Skin epidermis (tissue), 12 donors: ENCODE measurements around the gene CS.
A peak's percentile ranks its signal among the peaks of the same experiment; 100 is the strongest.

Source experiments
- H3K27ac ChIP-seq, 21 experiments: fragments of 200-600 bp; sonication (generic) in 11 of 21; one replicate each; pipeline ENCODE4 v1.5.0; 2020; ENCODE audit warnings: mild to moderate bottlenecking in 3 of 21, inconsistent platforms in 2 of 21, moderate library complexity in 2 of 21
- H3K4me3 ChIP-seq, 7 experiments: fragments of 200-600 bp; sonication (generic) in 2 of 7; one replicate each; pipeline ENCODE4 v1.5.0; 2020; ENCODE audit warnings: inconsistent platforms in 2 of 7, mild to moderate bottlenecking in 2 of 7, moderate library complexity in 1 of 7

The CS gene

DNA sequence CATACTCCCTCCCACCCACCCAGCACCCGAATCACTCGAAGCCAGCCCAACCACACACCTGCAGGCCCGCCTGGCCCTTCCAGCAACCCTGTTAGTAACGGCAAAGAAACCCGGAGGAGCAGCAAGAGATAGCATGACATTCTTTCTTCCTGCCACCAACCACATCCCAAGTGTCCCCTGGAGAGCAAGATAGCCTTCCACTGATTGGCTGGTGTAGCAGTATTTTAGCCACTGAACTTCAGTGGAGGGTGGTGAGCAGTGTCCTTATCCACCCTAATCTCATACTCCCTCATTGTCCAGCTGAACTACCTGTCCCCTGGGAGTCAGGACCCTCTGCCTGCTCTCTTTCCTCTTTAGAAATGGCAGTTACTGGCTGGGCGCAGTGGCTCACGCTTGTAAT, 71.0 kb downstream of the CS start:
- Histone ChIP-seq H3K4me3 (no peak overlapping the region), H3K27ac (no peak overlapping the region)

DNA sequence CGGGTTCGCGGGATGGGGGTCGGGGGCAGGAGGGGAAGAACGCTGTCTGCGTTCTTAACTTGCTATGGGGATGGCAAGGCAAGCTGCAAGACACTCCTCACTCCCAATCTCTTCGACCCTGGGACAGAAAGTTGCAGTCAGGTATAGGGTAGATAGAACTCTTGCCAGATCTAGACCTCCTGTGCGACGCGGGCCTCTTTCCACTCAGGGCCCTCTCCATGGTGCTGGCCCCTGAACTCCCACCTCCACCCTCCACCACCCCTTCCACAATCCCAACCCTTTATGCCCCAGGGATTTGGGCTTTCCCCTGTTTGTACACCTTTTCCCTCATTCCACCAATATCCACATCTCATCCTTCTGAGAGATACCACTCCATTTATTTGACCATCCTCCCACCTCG, 75.2 kb downstream of the CS start:
- H3K4me3 ChIP-seq = peak overlapping the region; percentile 43 to 64 (median 55)
- peak overlapping the region in 19 of 21 experiments; percentile 6 to 98 (median 84) for H3K27ac ChIP-seq

DNA sequence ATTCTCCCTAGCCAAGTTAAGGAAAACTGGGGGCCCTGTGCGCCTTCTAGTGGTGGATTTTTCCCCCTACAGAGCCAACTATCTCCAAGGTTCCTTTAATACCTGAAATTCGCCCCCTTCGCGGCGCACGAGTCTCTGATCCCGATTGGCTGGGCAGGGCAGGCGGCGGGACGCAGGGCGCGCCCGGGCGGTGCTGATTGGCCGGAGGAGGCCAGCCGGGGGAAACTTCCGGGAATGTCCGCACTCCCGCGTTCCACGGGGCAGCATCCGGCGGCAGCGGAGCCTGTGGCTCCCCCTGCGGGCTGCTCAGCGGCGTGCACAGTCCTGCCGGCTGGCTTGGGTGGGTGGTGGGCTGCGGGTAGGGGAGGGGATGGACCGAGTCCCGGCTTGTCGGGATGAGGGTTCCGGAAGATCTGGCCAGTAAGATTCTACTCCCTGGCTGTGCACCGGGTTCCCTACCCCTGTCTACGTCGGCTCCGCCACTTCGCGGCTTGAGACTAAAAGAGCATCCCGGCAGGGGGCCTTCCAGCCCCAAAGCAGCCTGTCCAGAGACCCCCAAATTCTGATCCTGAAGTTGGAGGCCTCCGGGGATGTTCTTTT, 75.9 kb downstream of the CS start, which contains the start of gene NABP2:
TSS of gene NABP2 (plus strand) at position 241 of the 600 bp plus-strand sequence. CDS start 515 bp downstream, outside the sequence.
- peak within 1 kb of the TSS in 19 of 21 experiments; percentile 6 to 98 (median 90) for H3K27ac ChIP-seq
- peak within 1 kb of the TSS; percentile 43 to 64 (median 55) for H3K4me3 ChIP-seq

DNA sequence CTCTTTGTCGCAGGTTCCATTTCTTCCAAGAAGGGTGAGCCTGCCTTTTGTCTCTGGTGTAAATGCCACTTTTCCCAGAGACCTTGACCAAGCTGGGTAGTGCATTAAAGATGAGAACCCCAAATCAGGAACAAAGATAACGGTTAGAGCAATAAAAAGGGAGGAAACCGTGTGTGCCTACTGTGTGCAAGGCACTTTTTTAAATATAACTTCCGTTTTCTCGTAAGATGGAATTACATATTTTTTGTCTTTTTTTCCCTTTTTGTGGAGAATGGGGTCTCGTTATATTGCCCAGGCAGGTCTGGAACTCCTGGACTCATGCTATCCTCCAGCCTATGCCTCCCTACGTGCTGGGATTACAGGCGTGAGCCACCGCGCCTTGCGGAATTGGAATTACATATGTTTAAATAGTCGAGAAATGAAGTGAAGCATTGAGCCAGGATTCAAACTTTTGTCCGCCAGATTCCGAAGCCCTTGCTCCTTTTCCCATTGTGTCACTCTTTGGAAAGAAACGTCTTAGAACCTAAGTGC, 76.5 kb downstream of the CS start:
- peak overlapping the region; percentile 43 to 64 (median 55) for H3K4me3 ChIP-seq
- H3K27ac ChIP-seq = peak overlapping the region in 19 of 21 experiments; percentile 6 to 98 (median 82)

DNA sequence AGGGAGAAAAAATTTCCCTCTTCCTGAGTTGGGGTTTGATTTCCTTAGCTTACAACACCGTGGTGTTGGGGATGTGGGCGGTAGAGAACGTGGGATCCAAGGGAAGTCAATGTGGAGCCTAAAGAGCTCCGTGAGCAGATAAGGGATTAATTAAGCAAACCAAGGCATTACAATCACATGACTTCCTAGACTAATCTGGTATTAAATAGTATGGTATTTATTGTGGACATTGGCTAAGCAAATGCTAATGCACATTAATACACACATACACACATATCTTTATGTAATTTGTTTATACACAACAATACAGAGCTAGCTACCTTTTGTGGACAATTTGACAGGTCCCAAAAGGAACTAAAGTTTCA, 77.6 kb downstream of the CS start:
- peak overlapping the region; percentile 61 to 91 (median 78) for H3K4me3 ChIP-seq
- H3K27ac ChIP-seq = peak overlapping the region; percentile 80 to 98 (median 94)

DNA sequence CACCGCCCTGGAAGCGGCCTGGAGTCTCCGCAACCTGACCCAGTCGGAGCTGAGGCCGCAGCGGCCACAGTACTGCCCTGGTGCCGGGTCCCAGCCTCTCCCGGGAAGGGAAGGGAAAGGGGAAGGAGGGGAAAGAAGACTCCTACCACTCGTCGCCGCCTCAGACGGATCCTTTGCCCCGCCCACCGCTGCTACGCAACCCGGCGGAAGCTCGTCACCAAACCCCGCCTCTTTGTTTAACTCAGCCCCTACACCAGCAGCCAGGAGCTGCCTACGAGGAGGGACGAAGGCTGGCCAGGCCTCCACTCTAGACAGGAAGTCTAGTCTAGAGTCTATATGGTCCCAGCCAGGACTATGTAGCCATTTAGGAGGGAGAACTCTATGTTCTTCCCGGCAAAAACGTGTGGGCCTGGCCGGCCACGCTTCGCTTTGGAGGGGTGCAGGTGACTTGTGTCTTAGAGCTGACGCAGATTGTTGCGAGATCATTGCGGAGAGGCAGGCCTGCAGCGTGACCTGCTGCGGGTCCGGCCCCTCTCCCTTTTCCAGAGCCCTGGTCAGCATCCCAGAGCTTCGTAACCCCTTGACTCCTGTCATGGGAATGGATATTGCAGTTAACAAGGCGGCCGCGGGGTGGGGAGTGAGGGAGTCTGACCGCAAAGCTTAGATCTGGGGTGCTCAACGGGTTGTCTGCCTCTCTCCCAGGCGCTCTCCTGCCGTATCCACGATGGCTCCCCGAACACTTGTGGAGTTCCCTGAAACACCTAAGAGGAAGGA, 78.2 kb downstream of the CS start, which contains the start of gene RNF41:
TSS of gene RNF41 (minus strand) at position 166 of the 774 bp plus-strand sequence. CDS start 7,875 bp downstream, outside the sequence.
- Histone ChIP-seq H3K27ac (peak within 1 kb of the TSS; percentile 80 to 98 (median 94)), H3K4me3 (peak within 1 kb of the TSS; percentile 61 to 91 (median 78))
